ENCODE data around the gene IL23R. TPM values are rescaled to one million over a fixed set of nuclear protein-coding genes. Genes with fewer than 3 reads are reported as not detected.

Gene IL23R
- polyA plus RNA-seq, 1 experiment: not detected

GRCh38 chr1:67280696-67281095 lies 114.4 kb downstream of the IL23R start:
- Histone ChIP-seq H3K4me3 (ENCODE audit: low read depth, low read length) (no peak overlapping the region), H3K27ac (ENCODE audit: low read depth, low read length) (no peak overlapping the region), H3K9me3 (ENCODE audit: control insufficient read depth, insufficient read depth, low read length) (no peaks in the 10 kb centered on the region), H3K27me3 (ENCODE audit: control insufficient read depth, insufficient read depth, low read length) (no peaks in the 10 kb centered on the region)
- CTCF ChIA-PET: no interaction called here
- no peak for DNase-seq (ENCODE audit: low read depth, low spot score)
- POLR2A ChIA-PET: no interaction called here
- TF ChIP-seq, protein P1, sequence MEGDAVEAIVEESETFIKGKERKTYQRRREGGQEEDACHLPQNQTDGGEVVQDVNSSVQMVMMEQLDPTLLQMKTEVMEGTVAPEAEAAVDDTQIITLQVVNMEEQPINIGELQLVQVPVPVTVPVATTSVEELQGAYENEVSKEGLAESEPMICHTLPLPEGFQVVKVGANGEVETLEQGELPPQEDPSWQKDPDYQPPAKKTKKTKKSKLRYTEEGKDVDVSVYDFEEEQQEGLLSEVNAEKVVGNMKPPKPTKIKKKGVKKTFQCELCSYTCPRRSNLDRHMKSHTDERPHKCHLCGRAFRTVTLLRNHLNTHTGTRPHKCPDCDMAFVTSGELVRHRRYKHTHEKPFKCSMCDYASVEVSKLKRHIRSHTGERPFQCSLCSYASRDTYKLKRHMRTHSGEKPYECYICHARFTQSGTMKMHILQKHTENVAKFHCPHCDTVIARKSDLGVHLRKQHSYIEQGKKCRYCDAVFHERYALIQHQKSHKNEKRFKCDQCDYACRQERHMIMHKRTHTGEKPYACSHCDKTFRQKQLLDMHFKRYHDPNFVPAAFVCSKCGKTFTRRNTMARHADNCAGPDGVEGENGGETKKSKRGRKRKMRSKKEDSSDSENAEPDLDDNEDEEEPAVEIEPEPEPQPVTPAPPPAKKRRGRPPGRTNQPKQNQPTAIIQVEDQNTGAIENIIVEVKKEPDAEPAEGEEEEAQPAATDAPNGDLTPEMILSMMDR (IDR thresholded peaks at IDR 0.05; ENCODE audit: low read depth, low read length): no peak

- H3K27ac ChIP-seq (ENCODE audit: low read depth, low read length): no peak overlapping the region
- CTCF ChIA-PET: no interaction called here
- H3K9me3 ChIP-seq (ENCODE audit: control insufficient read depth, insufficient read depth, low read length): no peaks in the 10 kb centered on the region
- H3K4me3 ChIP-seq (ENCODE audit: low read depth, low read length): no peak overlapping the region
- TF ChIP-seq, protein P1 (IDR thresholded peaks at IDR 0.05; ENCODE audit: low read depth, low read length): no peak
- no peak for DNase-seq (ENCODE audit: low read depth, low spot score)
- POLR2A ChIA-PET: no interaction called here
- H3K27me3 ChIP-seq (ENCODE audit: control insufficient read depth, insufficient read depth, low read length): no peaks in the 10 kb centered on the region
Observed at GRCh38 chr1:67281244-67281643, 115.0 kb downstream of the IL23R start.

DNA sequence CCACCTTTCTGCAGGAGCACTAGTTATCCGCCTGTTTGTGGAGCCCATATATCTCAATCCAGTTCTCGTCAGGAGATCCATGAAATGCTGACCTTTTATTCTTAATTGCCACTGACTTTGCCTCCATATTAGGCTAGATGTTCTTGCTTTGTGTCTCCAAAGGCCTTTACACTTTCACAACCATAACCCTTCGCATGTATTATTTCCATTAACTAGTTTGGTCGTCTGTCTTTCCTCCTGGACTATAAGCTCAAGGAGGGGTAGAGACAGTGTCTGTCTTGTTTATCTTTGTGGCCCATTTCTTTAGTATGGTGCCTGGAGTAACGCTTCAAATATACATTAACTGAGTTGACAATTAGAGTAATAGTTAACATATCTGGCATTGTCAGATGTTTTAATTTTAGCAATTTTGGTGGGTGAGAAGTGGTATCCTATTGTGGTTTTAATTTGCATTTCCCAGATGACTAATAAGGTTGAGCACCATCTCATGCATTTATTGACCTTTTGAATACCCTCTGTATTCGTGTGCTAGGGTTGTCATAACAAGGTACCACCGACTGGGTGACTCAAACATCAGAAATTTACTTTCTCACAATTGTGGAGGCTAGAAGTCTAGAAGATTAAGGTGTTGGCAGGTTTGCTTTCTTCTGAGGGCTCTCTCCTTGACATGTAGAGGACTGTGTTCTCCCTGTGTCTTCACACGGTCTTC lies 119.7 kb downstream of the IL23R start:
- TF ChIP-seq, protein P1 (IDR thresholded peaks at IDR 0.05; ENCODE audit: low read depth, low read length): no peak
- no peak overlapping the region for H3K4me3 ChIP-seq (ENCODE audit: low read depth, low read length)
- POLR2A ChIA-PET: no interaction called here
- DNase-seq (ENCODE audit: low read depth, low spot score): no peak
- H3K9me3 ChIP-seq (ENCODE audit: control insufficient read depth, insufficient read depth, low read length): no peaks in the 10 kb centered on the region
- no peak overlapping the region for H3K27ac ChIP-seq (ENCODE audit: low read depth, low read length)
- CTCF ChIA-PET: no interaction called here
- H3K27me3 ChIP-seq (ENCODE audit: control insufficient read depth, insufficient read depth, low read length): no peaks in the 10 kb centered on the region

DNA sequence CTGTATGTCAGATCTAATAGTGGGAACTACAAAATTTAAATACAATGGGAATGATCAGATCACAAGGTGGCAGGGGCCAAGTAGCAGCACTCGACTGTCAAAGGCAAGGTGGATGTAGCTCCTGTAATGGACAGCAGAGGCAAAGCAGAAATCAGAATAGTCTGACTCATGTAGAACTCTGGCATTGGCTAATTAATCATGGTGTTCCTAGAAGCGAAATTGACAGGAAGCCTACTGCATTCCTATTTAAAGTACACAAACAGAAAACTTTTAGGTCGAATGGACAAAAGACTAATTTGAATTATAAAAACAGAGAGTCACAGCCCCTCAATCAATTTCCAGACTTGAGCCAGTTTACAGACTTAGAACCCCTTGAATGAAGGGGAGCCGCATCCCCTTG lies 124.0 kb downstream of the IL23R start:
- POLR2A ChIA-PET: no interaction called here
- H3K27ac ChIP-seq (ENCODE audit: low read depth, low read length): no peak overlapping the region
- TF ChIP-seq, protein P1 (IDR thresholded peaks at IDR 0.05; ENCODE audit: low read depth, low read length): no peak
- CTCF ChIA-PET: no interaction called here
- no peak overlapping the region for H3K4me3 ChIP-seq (ENCODE audit: low read depth, low read length)
- H3K9me3 ChIP-seq (ENCODE audit: control insufficient read depth, insufficient read depth, low read length): no peaks in the 10 kb centered on the region
- H3K27me3 ChIP-seq (ENCODE audit: control insufficient read depth, insufficient read depth, low read length): peaks cover 6% of the 10 kb centered on the region
- no peak for DNase-seq (ENCODE audit: low read depth, low spot score)

- Histone ChIP-seq H3K27ac (ENCODE audit: low read depth, low read length) (no peak overlapping the region), H3K27me3 (ENCODE audit: control insufficient read depth, insufficient read depth, low read length) (peaks cover 6% of the 10 kb centered on the region), H3K4me3 (ENCODE audit: low read depth, low read length) (no peak overlapping the region), H3K9me3 (ENCODE audit: control insufficient read depth, insufficient read depth, low read length) (no peaks in the 10 kb centered on the region)
- CTCF ChIA-PET: no interaction called here
- TF ChIP-seq, protein P1 (IDR thresholded peaks at IDR 0.05; ENCODE audit: low read depth, low read length): no peak
- POLR2A ChIA-PET: no interaction called here
- no peak for DNase-seq (ENCODE audit: low read depth, low spot score)
Observed at GRCh38 chr1:67294836-67295617, 128.8 kb downstream of the IL23R start.
